ENCODE data around the gene BCL2. TPM values are rescaled to one million over a fixed set of nuclear protein-coding genes. Genes with fewer than 3 reads are reported as not detected.

Gene BCL2
- total RNA-seq, 1 experiment from 2014 or later = 1.3 TPM

GRCh38 chr18:63312019-63312409, 7.6 kb downstream of the BCL2 start:
- H2BK20ac ChIP-seq (ENCODE audit: low read depth, low read length, poor library complexity, severe bottlenecking) = no peak overlapping the region
- no peak overlapping the region for H4K8ac ChIP-seq (replicated peaks; ENCODE audit: insufficient read length, low read depth, low read length)
- H4K5ac ChIP-seq (ENCODE audit: insufficient read length, low read depth, low read length) = no peak overlapping the region
- H3K14ac ChIP-seq (ENCODE audit: insufficient read depth, low read length) = no peak overlapping the region
- no peak overlapping the region for H3K4me2 ChIP-seq (ENCODE audit: insufficient read depth, insufficient read length, low read length)
- Mint-ChIP-seq H3K4me1 (no peaks in the 10 kb centered on the region), H3K36me3 (ENCODE audit: insufficient read depth in 1 of 3, low read depth in 3 of 3) (no peaks in the 10 kb centered on the region; a peak in 1 of 7 replicates), H3K4me3 (no peak overlapping the region), H3K27ac (no peak overlapping the region), H3K27me3 (ENCODE audit: low read depth) (peaks cover 20% of the 10 kb centered on the region), H3K9me3 (no peaks in the 10 kb centered on the region)
- H3K9me3 ChIP-seq (ENCODE audit: control insufficient read depth, low read depth, low read length) = no peaks in the 10 kb centered on the region
- H3K79me1 ChIP-seq (ENCODE audit: insufficient read depth, low read depth, low read length, poor library complexity, severe bottlenecking) = no peaks in the 10 kb centered on the region
- H2BK120ac ChIP-seq (ENCODE audit: low read depth, low read length, poor library complexity, severe bottlenecking) = no peak overlapping the region
- no peak for TF ChIP-seq CTCF (conservative IDR thresholded peaks at IDR 0.05)
- H4K20me1 ChIP-seq (ENCODE audit: control insufficient read depth, insufficient read depth, insufficient read length) = no peaks in the 10 kb centered on the region
- DNase-seq = no peak
- no peak overlapping the region for H3K18ac ChIP-seq (ENCODE audit: insufficient read length, low read depth, low read length)
- H3K79me2 ChIP-seq (ENCODE audit: insufficient read depth, low read length) = no peaks in the 10 kb centered on the region; the same call in 1 of the 2 replicates
- H3K56ac ChIP-seq (ENCODE audit: insufficient read length, low read depth, low read length) = no peak overlapping the region
- no peak overlapping the region for H3K9ac ChIP-seq (ENCODE audit: extremely low read depth, insufficient read length, low read length)
- no peak overlapping the region for H2BK12ac ChIP-seq (ENCODE audit: insufficient read length, low read depth, low read length)
- no peak overlapping the region for H3K23ac ChIP-seq (ENCODE audit: insufficient read length, low read depth, low read length)
- H2BK5ac ChIP-seq (ENCODE audit: insufficient read length, low read length) = no peak overlapping the region
- H3T11ph ChIP-seq (ENCODE audit: low read length) = no peak overlapping the region
- H4K91ac ChIP-seq (ENCODE audit: insufficient read length, low read depth, low read length) = no peak overlapping the region
- no peak overlapping the region for H2AFZ ChIP-seq (ENCODE audit: low read length)
- H3K4me1 ChIP-seq (ENCODE audit: insufficient read depth, low read length) = no peaks in the 10 kb centered on the region
- H2BK15ac ChIP-seq (ENCODE audit: low read depth, low read length) = no peak overlapping the region
- H3K27me3 ChIP-seq (ENCODE audit: insufficient read depth, low read length) = no peaks in the 10 kb centered on the region
- WGBS (ENCODE audit: extremely low coverage, insufficient read length, low lambda C conversion rate) = no CpG with 5 or more reads among the region's 3 CpGs
- no peaks in the 10 kb centered on the region for H3K23me2 ChIP-seq (ENCODE audit: insufficient read length, low read depth, low read length, poor library complexity, severe bottlenecking)
- H3K4ac ChIP-seq (ENCODE audit: low read depth, low read length) = no peak overlapping the region
- no peak overlapping the region for H2AK5ac ChIP-seq (ENCODE audit: insufficient read length, low read length)
- H3K27ac ChIP-seq (ENCODE audit: insufficient read length, low read depth, low read length) = no peak overlapping the region

Measured in H9 (cell line).